ENCODE results near the gene ACAT1. TPM values are rescaled to one million over a fixed set of nuclear protein-coding genes. Genes with fewer than 3 reads are reported as not detected.

The ACAT1 gene
- total RNA-seq, 4 donors from 2014 or later: 79.5 to 190 (median 117) TPM

DNA sequence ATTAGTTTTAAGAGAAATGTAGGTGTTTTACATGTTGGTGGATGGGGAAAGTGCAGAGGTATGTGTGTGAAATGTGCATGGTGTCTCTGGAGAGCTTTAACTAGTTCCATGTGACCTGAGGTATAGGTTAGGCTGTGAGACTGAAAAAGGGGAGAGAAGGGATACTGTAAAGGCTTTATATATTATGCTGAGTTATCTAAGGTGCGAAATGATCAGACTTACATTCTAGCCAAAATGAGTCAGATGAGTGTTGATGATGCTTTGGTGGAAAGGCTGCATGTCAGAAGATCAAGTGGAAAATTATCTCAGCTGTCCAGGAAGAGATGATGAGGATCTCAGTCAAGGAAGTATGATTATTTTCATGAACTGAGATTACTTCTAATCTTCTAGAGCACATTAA, 15.8 kb downstream of the ACAT1 start:
- 79 to 93% methylated on average over 1 of the region's 1 CpG for WGBS, 2 donors
- H3K4me3 ChIP-seq (ENCODE audit: low read depth, poor library complexity, severe bottlenecking): no peak overlapping the region
- TF ChIP-seq, protein P1, sequence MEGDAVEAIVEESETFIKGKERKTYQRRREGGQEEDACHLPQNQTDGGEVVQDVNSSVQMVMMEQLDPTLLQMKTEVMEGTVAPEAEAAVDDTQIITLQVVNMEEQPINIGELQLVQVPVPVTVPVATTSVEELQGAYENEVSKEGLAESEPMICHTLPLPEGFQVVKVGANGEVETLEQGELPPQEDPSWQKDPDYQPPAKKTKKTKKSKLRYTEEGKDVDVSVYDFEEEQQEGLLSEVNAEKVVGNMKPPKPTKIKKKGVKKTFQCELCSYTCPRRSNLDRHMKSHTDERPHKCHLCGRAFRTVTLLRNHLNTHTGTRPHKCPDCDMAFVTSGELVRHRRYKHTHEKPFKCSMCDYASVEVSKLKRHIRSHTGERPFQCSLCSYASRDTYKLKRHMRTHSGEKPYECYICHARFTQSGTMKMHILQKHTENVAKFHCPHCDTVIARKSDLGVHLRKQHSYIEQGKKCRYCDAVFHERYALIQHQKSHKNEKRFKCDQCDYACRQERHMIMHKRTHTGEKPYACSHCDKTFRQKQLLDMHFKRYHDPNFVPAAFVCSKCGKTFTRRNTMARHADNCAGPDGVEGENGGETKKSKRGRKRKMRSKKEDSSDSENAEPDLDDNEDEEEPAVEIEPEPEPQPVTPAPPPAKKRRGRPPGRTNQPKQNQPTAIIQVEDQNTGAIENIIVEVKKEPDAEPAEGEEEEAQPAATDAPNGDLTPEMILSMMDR (IDR thresholded peaks at IDR 0.05): no peak
- no peak for TF ChIP-seq POLR2A (IDR thresholded peaks at IDR 0.05)
- intact Hi-C loops (cut with DNase I; ENCODE audit: low total_unique reads): no loop called here
- no peak for DNase-seq (ENCODE audit: low spot score in 2 of 2)

DNA sequence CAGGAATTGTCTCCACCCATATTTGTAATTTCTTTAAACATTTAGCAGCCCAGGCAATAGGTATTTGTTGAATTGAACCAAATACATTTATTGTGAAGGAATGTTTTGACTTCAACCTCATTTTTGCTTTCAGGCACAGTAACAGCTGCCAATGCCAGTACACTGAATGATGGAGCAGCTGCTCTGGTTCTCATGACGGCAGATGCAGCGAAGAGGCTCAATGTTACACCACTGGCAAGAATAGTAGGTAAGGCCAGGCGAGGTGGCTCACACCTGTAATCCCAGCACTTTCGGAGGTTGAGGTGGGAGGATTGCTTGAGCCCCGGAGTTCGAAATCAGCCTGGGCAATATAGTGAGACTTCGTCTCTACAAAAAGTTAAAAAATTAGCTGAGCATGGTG, 20.9 kb downstream of the ACAT1 start:
- intact Hi-C loops (cut with DNase I; ENCODE audit: low total_unique reads): no loop called here
- no peak overlapping the region for H3K4me3 ChIP-seq (ENCODE audit: low read depth, poor library complexity, severe bottlenecking)
- DNase-seq (ENCODE audit: low spot score in 2 of 2): no peak
- 90 to 94% methylated on average over 7 of the region's 7 CpGs for WGBS, 2 donors
- no peak for TF ChIP-seq POLR2A (IDR thresholded peaks at IDR 0.05)
- TF ChIP-seq, protein P1 (IDR thresholded peaks at IDR 0.05): no peak

DNA sequence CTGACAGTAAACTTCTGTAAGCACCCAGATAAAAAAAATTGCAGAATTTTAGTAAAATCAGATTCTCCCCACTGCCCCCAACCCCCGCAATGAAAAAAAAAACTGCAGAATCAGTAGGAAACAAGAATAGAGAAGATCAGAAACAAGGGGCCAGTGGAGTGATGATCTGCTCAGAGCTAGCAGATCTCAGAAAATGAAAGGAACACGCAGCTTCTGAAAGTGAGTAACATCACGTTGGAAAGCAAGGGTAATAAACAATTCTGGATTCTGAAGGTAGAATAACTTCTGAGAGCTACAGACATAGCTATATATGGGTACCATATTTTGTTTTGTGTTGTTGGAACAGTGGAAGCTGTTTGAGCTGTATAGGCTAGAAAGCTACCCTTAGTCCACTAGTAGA, 23.2 kb downstream of the ACAT1 start:
- 91 to 93% methylated on average over 3 of the region's 3 CpGs for WGBS, 2 donors
- no peak for DNase-seq (ENCODE audit: low spot score in 2 of 2)
- intact Hi-C loops (cut with DNase I; ENCODE audit: low total_unique reads): no loop called here
- TF ChIP-seq POLR2A (IDR thresholded peaks at IDR 0.05): no peak
- no peak overlapping the region for H3K4me3 ChIP-seq (ENCODE audit: low read depth, poor library complexity, severe bottlenecking)

GRCh38 chr11:108147150-108147549, 25.8 kb downstream of the ACAT1 start:
- intact Hi-C loops (cut with DNase I; ENCODE audit: low total_unique reads): no loop called here
- H3K4me3 ChIP-seq (ENCODE audit: low read depth, poor library complexity, severe bottlenecking): no peak overlapping the region
- no peak for DNase-seq (ENCODE audit: low spot score in 2 of 2)
- TF ChIP-seq, protein P1 (IDR thresholded peaks at IDR 0.05): no peak
- TF ChIP-seq POLR2A (IDR thresholded peaks at IDR 0.05): no peak
- WGBS, 2 donors: 51 to 58% methylated on average over 1 of the region's 1 CpG

DNA sequence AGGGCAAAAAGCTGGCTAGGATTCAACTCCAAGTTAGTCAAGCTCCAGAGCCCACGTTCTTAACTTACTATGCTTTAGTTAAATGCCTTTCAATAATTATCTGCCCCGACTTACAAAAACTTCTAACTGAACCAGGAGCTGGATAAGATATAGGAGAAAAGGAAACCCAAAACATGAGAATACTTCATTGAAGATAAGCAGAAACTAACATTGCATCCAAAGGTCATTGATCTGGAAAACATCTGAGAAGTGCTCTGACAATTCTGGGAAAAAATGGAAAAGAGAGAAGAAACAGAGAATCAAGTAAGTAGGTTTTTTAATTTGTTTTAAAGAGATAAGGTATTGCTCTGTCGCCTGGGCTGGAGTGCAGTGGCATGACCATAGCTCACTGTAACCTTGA, 27.2 kb downstream of the ACAT1 start:
- intact Hi-C loops (cut with DNase I; ENCODE audit: low total_unique reads): no loop called here
- no peak for DNase-seq (ENCODE audit: low spot score in 2 of 2)
- H3K4me3 ChIP-seq (ENCODE audit: low read depth, poor library complexity, severe bottlenecking): no peak overlapping the region
- WGBS, 2 donors: 86% methylated on average over 3 of the region's 3 CpGs
- TF ChIP-seq, protein P1 (IDR thresholded peaks at IDR 0.05): no peak

DNA sequence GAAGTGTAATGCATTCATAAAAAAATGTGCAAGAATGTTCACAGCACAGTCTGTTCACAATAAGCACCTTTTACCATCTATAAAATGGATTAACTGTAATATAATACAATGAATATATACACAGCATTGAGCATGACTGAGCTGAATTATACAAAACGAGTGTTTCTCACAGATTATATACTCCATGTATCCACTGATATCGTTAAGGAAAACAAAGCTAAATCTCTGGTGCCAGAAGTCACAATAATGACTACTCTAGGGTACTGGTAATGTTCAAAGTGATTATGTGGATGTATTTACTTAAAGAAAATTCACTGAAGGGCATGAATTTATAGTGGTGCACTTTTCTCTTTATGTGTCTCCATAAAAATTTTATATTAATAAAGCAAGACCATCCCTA, 33.2 kb downstream of the ACAT1 start:
- WGBS, 2 donors: 84 to 90% methylated on average over 2 of the region's 2 CpGs
- DNase-seq (ENCODE audit: low spot score in 2 of 2): no peak
- intact Hi-C loops (cut with DNase I; ENCODE audit: low total_unique reads): no loop called here
- TF ChIP-seq, protein P1 (IDR thresholded peaks at IDR 0.05): no peak
- no peak for TF ChIP-seq POLR2A (IDR thresholded peaks at IDR 0.05)
- no peak overlapping the region for H3K4me3 ChIP-seq (ENCODE audit: low read depth, poor library complexity, severe bottlenecking)
